Measurements from ENCODE around the gene ADAM12.

- TF ChIP-seq CTCF (IDR thresholded peaks at IDR 0.05) (no peak), POLR2A (IDR thresholded peaks at IDR 0.05) (no peak)
Measured at GRCh38 chr10:126376956-126377355, 11.3 kb downstream of the ADAM12 start.
